Osteocyte (in vitro differentiated cells): Measurements from ENCODE around the gene LIMD2. TPM values are rescaled to one million over a fixed set of nuclear protein-coding genes. Genes with fewer than 3 reads are reported as not detected.

Experiments
- DNase-seq: peaks from one replicate; pipeline ENCODE4 v3.0.0; 2021; ENCODE audit warnings: mixed read lengths; ENCODE audit not compliant: unreplicated experiment; ENCODE audit errors: extremely low spot score
- H3K27ac Mint-ChIP-seq: one replicate; pipeline ENCODE4 v1.8.0; 2021; ENCODE audit warnings: mild to moderate bottlenecking, mixed read lengths; ENCODE audit not compliant: unreplicated experiment
- H3K27me3 Mint-ChIP-seq: one replicate; pipeline ENCODE4 v1.8.0; 2021; ENCODE audit warnings: mixed read lengths; ENCODE audit not compliant: unreplicated experiment
- H3K36me3 Mint-ChIP-seq: one replicate; pipeline ENCODE4 v1.8.0; 2021; ENCODE audit warnings: mixed read lengths; ENCODE audit not compliant: unreplicated experiment
- H3K4me1 Mint-ChIP-seq: one replicate; pipeline ENCODE4 v1.8.0; 2021; ENCODE audit warnings: mixed read lengths; ENCODE audit not compliant: unreplicated experiment
- H3K4me3 Mint-ChIP-seq: one replicate; pipeline ENCODE4 v1.8.0; 2021; ENCODE audit warnings: mild to moderate bottlenecking, moderate library complexity, mixed read lengths; ENCODE audit not compliant: unreplicated experiment
- H3K9me3 Mint-ChIP-seq: one replicate; pipeline ENCODE4 v1.8.0; 2021; ENCODE audit warnings: mixed read lengths; ENCODE audit not compliant: unreplicated experiment
- CTCF ChIP-seq: fragments of 200-600 bp; sonication (generic); IDR thresholded peaks from 2 replicates; pipeline ENCODE4 v1.5.0; 2021; ENCODE audit warnings: antibody characterized with exemption, mild to moderate bottlenecking, moderate library complexity
- total RNA-seq: library from RNA; stranded (reverse); gene quantifications from 2 replicates; pipeline ENCODE4 v1.2.1, GENCODE V29; 2021

LIMD2 gene
- total RNA-seq, 1 donor from 2014 or later, result 52.6 TPM

- H3K4me1 Mint-ChIP-seq, result peaks cover 12% of the 10 kb centered on the region
- H3K9me3 Mint-ChIP-seq, result no peaks in the 10 kb centered on the region
- DNase-seq, result no peak
- TF ChIP-seq CTCF, result no peak
- no peak overlapping the region for H3K4me3 Mint-ChIP-seq
- peak overlapping the region; percentile 41 for H3K27ac Mint-ChIP-seq
- no peaks in the 10 kb centered on the region for H3K27me3 Mint-ChIP-seq
- H3K36me3 Mint-ChIP-seq, result peaks cover 10% of the 10 kb centered on the region
These were observed 4.8 kb downstream of the LIMD2 start for GRCh38 chr17:63694950-63695773.

- peaks cover 11% of the 10 kb centered on the region for H3K36me3 Mint-ChIP-seq
- H3K4me3 Mint-ChIP-seq, result no peak overlapping the region
- no peaks in the 10 kb centered on the region for H3K9me3 Mint-ChIP-seq
- DNase-seq, result no peak
- no peaks in the 10 kb centered on the region for H3K27me3 Mint-ChIP-seq
- H3K27ac Mint-ChIP-seq, result peak overlapping the region; percentile 23
- TF ChIP-seq CTCF, result no peak
- H3K4me1 Mint-ChIP-seq, result peaks cover 12% of the 10 kb centered on the region
These were observed 5.5 kb downstream of the LIMD2 start for GRCh38 chr17:63694229-63694949.

GRCh38 chr17:63693411-63694113 is 6.4 kb downstream of the LIMD2 start:
- Mint-ChIP-seq H3K36me3 (peaks cover 16% of the 10 kb centered on the region), H3K27ac (no peak overlapping the region), H3K4me1 (peaks cover 12% of the 10 kb centered on the region), H3K9me3 (no peaks in the 10 kb centered on the region), H3K27me3 (no peaks in the 10 kb centered on the region), H3K4me3 (no peak overlapping the region)
- DNase-seq, result no peak
- TF ChIP-seq CTCF, result no peak

- TF ChIP-seq CTCF, result no peak
- DNase-seq, result no peak
- no peak overlapping the region for H3K27ac Mint-ChIP-seq
- no peak overlapping the region for H3K4me3 Mint-ChIP-seq
- peaks cover 7% of the 10 kb centered on the region for H3K4me1 Mint-ChIP-seq
- H3K27me3 Mint-ChIP-seq, result no peaks in the 10 kb centered on the region
- H3K9me3 Mint-ChIP-seq, result no peaks in the 10 kb centered on the region
- H3K36me3 Mint-ChIP-seq, result peaks cover 20% of the 10 kb centered on the region
These were observed 7.6 kb downstream of the LIMD2 start for GRCh38 chr17:63692195-63692816.
